CD4-positive, alpha-beta T cell treated with Interleukin-12 subunit alpha and Interleukin-12 subunit beta, for 1 hour (primary cell): Measurements from ENCODE around the gene FZD7.

Source experiments
- DNase-seq: peaks from one replicate; pipeline ENCODE4 v3.0.0-alpha.2; 2020

FZD7 gene

GRCh38 chr2:202038471-202039277 lies 5.0 kb downstream of the FZD7 start:
- no peak for DNase-seq

DNA sequence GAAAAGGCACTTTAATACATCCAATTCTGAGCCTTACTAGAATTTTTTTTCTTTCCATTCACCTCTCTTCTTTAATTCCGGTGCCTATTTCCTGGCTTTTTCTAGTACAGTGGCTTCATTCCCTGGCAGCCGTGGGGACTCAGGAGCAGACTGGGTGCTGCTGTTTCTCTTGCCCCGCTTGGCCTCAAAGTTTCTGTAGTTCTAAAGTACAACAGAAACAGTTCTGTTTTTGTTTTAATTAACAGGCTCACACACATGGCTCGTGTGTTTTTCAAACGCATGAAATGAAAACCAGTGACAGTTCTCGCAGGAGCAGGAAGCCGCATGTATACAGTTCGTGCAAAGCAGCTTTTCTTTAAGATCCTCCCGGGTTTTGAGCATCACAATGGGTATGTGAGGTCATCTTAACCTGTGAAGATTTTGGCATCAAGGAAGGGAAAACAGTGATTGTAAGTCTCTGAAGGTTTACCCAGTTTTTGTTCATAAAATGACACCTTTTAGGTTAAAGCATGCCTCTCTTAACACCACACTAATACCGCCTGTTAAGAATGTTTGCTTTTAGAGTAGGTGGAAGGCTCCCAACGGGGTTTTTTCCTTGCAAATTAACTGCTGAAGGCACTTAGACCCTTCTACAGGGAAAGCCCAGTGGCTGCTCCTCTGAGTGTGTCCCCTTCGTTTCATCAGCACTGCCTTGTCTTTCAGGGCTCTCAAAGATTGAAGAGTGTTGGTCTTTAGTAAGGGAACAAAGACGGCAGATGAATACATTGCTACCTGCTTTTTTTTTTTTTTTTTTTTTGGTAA lies 5.8 kb downstream of the FZD7 start:
- no peak for DNase-seq

- no peak for DNase-seq
Measured at GRCh38 chr2:202040079-202040844, 6.6 kb downstream of the FZD7 start.

DNA sequence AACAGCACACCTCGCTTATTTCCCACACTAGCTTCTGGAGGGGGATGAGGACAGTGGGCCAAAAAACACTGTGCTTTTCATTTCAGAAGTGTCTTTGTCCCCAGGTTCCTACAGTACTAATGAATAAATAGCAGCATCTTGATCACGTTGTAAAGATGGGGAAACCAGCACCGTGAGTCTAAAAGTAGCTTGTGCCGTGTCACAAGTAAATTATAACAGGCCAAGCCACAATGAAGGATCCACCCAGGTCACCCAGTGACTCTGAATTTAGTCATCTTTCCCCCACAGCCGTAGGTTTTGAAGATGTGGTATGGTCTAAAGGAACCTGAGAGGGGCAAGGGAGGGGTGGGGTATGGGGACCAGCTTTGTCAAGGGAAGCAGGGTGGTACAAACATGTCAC lies 8.8 kb downstream of the FZD7 start:
- DNase-seq = no peak

DNA sequence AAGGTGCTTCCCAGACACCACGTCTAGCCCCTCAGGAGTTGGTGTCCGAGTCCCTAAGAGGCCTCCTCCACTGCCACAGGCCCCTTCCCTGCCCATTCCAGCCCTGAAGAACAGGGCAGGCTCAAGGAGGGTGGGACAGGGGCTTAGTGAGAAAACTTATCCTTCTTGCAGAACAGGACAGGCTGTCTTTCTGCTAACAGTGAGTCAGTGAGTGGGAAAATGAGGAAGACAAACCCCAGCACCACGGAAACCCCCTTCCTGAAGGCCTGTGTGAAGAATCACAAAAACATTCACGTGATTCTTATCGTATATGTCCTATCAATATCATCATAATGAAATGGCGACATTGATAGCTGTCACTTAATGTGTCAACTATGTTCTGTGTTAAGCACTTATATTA lies 9.8 kb downstream of the FZD7 start:
- DNase-seq = no peak

GRCh38 chr2:202044777-202045176 lies 11.1 kb downstream of the FZD7 start:
- no peak for DNase-seq

- DNase-seq = no peak
Measured at GRCh38 chr2:202046572-202046971, 12.9 kb downstream of the FZD7 start.

DNA sequence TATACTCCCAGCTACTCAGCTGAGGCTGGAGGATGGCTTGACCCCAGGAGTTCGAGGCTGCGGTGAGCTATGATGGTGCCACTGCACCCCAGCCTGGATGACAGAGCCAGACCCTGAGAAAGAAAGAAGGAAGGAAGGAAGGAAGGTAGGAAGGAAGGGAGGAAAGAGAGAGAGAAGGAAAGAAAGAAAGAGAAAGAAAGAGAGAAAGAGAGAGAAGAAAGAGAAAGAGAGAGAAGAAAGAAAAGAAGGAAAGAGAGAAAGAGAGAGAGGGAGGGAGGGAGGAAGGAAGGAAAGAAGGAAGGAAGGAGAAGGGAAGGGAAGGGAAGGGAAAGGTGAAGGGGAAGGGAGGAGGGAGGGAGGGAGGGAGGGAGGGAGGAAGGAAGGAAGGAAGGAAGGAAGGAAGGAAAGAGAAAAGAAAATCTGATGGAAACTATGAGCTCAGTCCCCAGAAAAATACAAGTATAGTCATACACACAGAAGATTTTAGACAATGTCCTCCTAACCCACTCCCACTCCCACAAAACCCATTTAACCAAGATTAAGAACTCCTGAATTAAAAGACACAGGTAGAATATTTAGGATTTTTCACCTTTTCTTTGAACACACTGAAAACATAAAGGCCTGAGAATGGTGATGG lies 15.6 kb downstream of the FZD7 start:
- no peak for DNase-seq

DNA sequence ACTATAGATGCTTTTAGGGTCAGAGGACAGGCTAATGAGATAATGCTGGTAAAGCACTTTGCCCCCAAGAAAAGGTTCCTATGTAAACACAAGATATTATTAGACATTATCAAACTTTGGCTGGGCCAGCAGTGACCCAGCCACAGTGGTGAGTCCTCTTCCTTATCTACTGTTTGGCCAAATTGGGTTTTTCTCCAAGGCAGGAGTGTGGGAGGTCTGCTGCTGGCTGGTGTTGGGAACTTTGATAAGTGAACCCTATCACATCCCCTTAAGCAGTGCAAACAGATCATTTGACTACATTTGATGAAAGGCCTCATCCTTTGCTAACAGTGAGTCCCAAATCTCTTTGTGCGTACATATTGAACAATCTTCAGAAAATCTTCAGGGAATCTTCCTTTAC lies 16.2 kb downstream of the FZD7 start:
- DNase-seq = no peak

- DNase-seq = no peak
Measured at GRCh38 chr2:202050652-202051051, 17.0 kb downstream of the FZD7 start.

- DNase-seq = no peak
Measured at GRCh38 chr2:202051499-202052161, 18.0 kb downstream of the FZD7 start.

GRCh38 chr2:202052235-202052634 lies 18.6 kb downstream of the FZD7 start:
- DNase-seq = no peak

DNA sequence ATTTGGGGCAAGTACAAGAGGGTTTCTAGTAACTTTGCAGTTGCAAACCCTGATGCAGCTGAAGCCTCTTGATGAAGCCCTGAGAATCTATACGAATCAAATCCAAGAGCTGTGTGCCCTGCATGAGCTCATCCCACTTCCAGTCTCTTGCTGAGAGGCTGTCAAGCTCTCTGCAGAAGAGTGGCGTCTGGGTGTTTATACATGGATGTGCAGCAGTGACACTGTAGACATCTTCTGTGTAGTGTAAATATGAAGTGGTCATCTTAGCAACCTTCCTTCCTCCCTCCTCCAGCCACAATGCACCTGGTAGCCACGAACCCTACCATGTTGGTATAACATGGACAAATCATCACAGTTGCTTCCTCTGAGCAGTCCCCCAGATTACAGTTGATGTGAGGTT lies 21.0 kb downstream of the FZD7 start:
- DNase-seq = no peak

- no peak for DNase-seq
Measured at GRCh38 chr2:202056611-202057010, 23.0 kb downstream of the FZD7 start.

GRCh38 chr2:202060218-202060617 lies 26.6 kb downstream of the FZD7 start:
- DNase-seq = no peak

GRCh38 chr2:202061695-202062094 lies 28.0 kb downstream of the FZD7 start:
- no peak for DNase-seq

GRCh38 chr2:202064171-202064880 lies 30.7 kb downstream of the FZD7 start:
- no peak for DNase-seq

GRCh38 chr2:202064881-202065230 lies 31.2 kb downstream of the FZD7 start:
- DNase-seq = no peak

DNA sequence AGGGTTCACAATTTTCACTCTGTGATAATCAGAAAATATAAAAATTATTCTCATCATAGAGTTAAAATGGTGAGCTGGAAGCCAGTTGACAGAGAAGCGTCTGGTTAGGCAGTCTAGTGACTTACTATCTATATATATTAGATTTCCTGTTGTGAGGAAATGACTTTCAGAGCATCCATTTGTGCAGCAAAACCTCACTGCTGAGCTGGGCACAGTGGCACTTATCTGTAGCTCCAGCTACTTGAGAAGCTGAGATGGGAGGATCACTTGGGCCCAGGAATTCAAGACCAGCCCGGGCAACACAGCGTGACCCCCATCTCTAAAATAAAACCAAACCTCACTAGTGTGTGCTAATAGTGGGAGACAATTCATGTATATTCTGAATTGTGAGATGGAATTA lies 32.2 kb downstream of the FZD7 start:
- no peak for DNase-seq

GRCh38 chr2:202066875-202067274 lies 33.2 kb downstream of the FZD7 start:
- no peak for DNase-seq

DNA sequence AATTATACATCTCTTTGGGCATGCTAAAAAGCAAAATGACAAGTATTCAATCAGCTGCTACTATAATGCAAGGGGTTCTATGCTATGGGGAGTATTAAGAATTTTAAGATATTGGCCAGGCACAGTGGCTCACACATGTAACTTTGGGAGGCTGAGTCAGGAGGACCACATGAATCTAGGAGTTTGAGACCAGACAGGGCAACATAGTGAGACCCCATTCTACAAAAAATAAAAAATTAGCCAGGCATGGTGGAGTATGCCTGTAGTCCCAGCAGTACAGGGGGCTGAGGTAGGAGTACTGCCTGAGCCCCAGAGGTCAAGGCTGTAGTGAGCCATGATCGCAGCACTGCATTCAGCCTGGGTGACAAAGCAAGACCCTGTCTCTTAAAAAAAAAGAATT lies 33.9 kb downstream of the FZD7 start:
- DNase-seq = no peak
